NCI-H226 (cell line): ENCODE results near the gene RHOH.
"Not testable (repeated sequence)": the region's sequence is repeated elsewhere in the genome, so short reads cannot be mapped to it uniquely, and the experiment has no call there.

Experiments used
- DNase-seq: peaks from one replicate; pipeline ENCODE4 v3.0.0-alpha.2; 2015

Gene RHOH

DNA sequence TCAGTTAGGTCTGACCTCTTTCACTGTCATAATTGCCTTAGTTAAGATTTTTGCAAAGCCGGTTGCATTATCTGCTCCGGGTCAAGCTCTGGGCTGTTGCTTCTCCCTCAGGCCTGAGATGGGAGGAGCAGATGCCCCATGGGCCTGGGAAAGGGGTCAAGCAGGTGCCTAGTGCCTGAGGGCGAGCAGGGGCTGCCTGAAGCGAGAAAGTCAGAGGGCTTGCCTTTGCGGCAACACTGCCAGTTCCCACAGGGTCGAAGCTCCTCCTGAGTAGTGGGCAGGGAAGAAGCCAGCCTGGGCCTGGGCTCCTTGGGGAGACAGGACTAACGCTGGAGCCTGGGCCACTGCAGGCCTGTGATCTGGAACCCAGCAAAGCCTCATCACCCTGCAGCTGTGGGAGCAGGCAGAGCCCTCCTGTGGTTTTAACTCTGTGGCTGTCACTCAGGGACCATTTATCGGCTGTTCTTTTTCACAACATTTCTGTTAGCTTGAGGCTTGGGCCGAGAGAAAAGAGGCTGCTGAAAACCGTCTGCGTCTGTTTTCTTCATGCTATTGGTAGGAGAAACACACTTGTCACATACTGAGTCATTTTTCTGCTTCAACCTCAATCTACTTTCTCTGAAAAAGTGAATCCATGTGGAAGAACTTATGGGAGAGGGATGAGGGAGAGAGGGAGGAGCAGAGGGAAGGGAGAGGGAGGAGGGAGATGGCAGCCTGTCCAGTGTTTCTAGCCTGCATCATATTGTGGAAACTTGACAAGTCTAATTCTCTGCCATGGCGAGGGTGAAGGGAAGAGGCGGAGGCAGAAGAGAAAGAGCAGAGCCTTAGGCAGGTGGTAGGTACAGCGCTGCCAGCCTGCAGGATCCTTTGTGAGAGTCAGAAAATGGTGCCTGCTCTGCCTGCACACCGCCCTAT lies 68.4 kb downstream of the RHOH start:
- DNase-seq = no peak

DNA sequence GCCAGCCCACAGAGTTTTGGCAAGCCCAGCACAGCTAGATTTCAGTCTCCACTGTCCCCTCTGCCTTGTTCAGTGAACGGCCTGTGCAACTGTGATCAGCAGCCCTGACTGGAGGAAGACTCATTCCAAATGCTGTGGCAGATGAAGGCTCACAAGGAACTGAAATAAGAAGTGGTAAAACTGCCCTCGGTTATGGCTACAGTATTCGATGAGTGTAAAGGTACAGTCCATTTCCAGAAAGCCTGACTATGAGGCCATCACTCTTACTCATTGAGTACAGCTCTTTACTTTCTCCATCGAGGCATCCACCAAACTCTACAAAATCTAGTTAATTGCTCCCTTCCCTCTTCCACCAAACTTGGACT lies 69.1 kb downstream of the RHOH start:
- DNase-seq = no peak

DNA sequence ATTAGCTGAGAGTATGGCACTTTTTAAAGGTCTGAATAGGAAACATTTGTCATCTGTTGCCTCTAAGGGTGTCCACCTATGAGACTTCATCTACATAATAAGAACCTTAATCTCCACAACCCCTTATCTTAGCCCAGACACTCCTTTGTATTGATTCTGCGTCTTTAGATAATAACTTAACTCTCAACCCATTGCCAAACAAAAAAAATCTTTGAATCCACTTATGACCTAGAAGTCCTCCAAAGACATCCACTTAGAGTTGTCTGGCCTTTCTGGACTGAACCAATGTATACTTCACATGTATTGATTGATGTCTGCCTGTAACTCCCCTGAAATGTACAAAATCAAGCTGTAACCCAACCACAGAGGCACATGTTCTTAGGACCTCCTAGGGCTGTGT lies 72.3 kb downstream of the RHOH start:
- DNase-seq = no peak

DNA sequence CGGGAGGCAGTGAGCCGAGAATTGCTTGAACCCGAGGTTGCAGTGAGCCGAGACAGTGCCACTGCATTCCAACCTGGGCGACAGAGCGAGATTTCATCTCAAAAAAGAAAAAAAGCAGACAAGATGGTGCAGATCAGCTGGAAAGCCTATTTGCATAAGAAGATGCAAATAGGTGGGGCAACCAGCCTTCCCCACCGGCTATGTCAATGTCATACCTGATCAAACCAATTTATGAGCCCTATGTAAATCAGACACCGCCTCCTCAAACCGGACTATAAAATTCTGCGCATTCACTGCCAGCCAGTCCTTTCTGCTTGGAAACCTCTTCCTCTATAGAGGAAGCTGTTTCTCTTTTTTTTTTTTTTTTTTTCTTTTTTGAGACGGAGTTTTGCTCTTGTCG lies 73.8 kb downstream of the RHOH start:
- DNase-seq = no peak

DNA sequence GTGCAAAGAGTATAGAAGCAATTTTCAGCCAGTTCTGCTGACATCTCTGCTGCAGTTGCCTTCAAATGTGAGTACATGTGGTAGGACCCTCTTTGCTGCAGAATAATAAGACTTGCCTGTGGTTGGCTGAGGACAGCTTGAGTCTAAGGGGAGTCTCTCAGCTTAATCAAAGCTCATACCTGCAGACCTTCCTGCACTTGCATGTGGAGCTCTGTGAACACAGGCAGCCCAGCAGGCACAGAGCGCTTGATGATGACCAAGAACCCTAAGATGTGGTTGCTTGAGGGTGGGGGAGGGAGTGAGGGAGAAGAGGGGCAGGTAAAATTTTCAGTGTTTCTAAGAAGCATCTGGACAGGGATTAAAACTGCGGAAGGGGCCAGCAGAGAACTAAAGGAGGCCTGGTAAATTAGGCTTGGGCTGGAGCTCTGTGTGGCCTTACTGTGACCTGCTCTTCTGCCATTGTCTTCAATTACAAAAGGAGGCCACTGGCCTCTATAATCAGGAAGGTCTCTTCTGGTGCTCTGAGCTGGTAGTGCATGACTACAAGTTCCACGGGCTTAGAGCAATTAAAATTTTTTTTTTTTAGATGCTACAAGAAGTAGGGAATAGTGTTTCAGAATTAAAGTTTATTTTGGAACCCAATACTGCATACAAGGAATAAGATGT lies 78.4 kb downstream of the RHOH start:
- no peak for DNase-seq

DNA sequence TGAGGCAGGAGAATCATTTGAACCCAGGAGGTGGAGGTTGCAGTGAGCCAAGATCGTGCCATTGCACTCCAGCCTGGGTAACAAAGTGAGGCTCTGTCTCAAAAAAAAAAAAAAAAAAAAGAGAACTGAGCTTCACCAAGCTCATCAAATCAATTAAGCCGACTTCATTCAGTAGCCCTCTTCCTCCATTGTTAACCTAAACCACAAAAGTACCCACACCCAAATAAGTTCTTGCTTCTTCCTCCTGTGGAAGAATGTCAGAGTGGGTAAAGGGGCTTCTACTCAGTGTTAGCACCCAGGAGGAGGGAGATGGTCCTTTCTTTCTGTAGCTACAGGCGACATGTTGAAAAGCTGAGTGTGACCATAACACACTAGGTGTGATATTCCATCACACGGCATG lies 79.7 kb downstream of the RHOH start:
- DNase-seq = no peak

DNA sequence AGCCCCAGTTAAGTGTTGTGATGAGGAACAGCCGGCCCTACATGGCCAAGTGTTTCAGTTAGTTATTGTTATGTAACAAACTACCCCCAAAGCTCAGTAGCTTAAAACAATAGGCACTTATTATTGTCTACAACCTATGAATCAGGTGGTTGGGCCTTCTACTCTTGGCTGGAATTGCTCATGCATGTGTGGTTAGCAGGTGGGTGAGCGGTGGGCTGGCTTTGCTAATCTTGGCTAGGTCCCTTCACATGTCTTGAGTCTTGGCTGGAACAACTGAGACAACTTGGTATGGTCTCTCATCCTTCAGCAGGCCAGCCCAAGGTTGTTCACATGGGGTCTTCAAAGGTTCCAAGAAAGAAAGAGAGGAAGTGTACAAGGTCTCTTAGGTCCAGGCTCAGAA lies 83.8 kb downstream of the RHOH start:
- DNase-seq = no peak

DNA sequence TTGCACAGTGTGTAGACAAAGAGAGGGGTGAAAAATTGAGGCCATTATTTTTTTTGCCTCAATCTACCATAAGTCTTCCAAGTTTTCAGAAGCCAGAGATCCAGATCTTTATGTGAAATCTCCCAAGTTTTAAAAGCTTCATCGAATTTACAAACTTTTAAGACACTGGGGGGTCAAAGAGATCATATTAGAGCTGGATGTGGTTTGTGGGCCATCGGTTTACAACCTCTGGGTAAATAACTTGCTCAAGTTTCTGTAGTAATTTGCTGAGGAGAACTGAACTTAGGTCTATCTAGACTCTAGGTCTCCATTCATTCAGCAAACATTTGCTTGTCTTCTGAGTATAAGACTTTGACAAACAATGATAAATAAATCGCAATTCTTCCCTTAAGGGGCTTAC lies 84.3 kb downstream of the RHOH start:
- no peak for DNase-seq

DNA sequence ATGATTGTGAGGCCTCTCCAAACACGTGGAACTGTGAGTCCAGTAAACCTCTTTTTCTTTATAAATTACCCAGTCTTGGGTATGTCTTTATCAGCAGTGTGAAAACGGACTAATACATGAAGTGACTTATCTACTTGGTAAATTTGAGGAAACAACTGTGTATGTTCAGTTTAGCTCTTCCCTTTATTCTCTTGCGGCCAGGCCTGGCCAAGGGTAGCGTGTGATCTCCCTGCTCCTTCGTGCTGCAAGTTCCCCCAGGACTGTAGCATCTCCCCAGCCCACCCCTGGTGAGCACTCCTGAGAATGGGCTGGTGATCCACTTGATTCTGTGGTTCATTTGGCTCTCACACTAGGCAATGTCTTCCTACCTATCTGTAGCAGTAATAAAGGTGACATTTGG lies 85.1 kb downstream of the RHOH start:
- no peak for DNase-seq

DNA sequence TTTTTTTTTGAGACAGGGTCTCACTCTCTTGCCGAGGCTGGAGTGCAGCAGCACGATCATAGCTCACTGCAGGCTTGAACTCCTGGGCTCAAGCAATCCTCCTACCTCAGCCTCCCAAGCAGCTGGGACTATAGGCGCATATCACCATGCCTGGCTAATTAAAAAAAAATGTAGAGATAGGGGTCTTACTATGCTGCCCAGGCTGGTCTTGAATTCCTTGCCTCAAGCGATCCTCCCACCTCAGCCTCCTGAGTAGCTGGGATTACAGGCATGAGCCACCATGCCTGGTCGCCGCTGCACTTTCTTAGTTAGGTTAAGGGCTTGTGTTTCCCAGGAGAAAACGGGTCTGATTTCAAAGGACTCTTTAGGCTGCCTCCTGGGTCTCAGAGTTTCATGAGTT lies 86.0 kb downstream of the RHOH start:
- not testable (repeated sequence) for DNase-seq

DNA sequence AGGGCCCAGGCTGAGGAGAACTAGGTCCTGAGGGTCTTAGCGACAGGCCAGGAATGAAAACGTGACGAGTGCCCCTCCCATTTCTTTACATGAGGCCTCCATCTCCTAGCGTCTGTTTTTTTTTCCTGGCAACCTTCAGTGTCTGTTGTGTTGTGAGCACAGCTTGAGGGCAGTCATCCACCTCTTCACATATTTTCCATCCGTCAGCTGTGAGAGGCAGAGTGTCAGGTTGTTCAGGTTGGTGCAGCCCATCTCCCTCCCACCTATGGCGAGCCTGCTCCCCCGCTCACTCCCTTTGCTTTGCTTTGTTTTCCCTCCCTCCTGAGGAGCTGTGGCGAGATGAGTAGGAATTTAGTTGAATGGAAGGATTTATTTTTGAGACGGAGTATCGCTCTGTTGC lies 86.6 kb downstream of the RHOH start:
- no peak for DNase-seq

DNA sequence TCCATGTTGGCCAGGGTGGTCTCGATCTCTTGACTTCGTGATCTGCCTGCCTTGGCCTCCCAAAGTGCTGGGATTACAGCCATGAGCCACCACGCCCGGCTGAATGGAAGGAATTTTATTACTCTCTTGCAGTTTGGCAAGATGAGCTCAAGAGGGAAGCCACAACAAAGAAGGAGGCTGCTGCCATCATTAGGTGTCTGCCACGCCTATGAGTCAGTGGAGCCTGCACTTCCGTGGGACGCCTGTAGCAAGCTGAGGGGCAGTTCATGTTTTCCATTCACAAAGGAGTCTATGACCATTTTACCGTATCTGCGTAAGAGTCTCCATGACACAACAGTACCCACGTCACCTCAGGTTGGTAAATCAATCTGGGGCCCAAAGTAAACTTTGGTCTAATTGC lies 87.1 kb downstream of the RHOH start:
- DNase-seq = no peak

DNA sequence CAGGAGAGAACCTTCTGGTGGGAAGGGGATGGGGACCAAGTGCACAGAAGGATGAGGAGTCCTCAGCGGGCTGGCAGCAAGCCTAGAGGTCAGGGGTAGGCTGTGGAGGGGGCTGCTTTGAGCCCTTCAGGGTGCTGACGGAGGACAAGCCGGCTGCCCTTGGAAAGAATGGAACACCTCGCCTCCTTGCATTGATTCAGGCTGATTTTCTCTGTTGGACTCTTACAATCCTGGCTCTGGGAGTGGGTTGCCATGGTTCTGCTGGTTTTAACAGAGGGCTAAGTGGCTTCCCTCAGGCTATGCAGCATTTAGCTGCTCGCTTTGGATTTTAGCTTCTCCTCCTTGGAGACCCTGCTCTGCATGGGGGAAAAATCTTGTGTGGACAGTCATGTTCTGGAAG lies 88.9 kb downstream of the RHOH start:
- no peak for DNase-seq

DNA sequence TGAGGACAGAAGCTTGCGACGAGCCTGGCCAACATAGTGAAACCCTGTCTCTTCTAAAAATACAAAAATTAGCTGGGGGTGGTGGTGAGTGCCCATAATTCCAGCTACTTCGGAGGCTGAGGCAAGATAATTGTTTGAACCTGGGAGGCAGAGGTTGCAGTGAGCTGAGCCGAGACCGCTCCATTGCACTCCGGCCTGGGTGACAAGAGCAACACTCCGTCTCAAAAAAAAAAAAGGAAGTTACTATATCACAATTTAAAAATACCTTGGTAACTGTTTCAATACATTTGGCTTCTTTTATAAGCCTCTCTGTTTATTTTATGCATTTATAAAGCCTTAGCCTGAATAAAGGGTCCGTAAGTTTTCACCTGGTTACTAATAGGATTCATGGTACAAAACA lies 91.7 kb downstream of the RHOH start:
- no peak for DNase-seq

DNA sequence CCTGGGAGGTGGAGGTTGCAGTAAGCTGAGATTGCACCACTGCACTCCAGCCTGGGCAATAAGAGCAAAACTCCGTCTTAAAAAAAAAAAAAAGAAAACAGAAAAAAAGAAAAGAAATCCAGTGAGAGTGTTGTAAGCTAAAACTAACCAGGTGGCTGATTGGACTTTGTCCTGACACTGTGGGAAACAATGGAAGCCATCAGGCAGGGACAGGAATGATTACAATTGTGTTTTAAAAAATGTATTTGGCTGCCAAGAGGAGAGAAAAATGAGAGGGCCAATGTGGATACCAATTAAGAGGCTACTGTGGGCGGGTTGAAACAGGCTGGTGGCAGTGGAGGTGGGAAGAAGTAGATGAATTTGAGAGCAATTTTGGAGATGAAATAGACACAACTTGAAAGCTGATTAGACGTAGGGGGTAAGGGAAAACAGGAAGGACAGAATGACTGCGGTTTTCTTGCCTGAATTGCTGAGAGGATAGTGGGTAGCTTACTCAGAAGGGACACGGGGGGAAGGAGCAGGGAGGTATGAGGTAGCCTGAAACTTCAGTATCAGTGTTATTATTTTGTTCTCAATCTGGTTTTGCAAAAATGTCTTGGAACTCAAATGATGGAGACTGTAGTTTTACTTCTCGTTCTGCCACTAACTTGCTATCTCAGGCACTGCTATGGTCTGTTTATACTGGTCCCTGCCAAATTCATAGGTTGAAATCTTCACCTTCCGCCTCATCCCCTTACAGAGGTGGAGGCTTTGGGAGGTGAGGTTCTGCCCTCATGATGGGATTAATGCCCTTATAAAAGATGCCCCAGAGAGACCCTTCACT lies 92.7 kb downstream of the RHOH start:
- no peak for DNase-seq

DNA sequence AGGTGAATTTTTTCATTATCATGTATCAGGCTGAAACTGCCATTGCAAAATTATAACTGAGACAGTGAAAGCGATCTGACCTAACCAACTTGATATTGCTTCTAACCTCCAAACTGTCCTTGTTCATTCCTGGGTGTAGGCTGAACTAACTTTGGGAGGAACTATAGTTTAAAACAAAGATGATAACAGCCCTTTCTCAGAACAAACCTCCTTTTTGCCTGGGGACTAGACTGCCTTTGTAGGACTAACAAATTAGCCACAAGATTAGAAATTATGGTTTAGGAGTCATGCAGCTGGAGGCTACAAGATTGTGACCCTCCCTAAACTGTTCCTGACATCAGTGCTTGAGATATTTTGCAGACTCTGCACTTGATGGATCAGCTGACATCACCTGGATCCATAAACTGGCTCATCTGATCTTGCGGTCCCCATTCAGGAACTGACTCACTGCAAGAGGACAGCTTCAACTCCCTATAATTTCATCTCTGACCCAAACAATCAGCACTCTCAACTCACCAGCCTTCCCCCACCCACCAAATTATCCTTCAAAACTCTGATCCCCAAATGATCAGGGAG lies 93.9 kb downstream of the RHOH start:
- not testable (repeated sequence) for DNase-seq

DNA sequence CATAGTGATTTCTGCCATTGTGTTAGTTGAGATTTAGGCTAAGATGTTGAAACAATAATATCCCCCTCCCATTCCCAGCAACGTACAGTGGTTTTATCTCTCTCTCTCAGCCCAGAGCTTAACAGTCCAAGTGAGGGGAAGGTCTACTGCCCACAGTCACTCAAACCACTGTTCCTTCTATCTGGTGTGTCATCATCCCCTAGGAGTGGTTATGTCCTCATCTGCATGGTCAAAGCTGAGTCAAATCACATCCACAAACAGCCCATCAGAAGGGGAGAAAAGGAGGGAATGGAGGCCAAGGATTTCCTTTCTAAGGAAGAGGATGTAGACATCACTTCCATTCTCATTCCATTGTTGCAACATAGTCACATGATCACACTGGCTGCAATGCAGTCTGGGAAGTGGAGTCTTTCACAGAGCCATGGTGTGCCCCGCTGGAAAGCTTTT lies 95.5 kb downstream of the RHOH start:
- DNase-seq = peak; percentile 12

DNA sequence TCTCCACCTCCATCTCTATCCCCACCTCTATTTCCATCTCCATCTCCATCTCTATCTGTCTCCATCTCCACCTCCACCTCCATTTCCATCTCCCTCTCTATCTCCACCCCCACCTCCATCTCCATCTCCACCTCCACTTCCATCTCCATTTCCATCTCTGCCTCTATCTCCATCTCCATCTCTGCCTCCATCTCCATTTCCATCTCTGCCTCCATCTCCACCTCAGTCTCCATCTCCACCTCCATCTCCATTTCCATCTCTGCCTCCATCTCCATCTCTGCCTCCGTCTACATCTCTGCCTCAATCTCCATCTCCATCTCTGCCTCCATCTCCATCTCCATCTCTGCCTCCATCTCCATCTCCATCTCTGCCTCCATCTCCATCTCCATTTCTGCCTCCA lies 97.5 kb downstream of the RHOH start:
- DNase-seq = no peak

DNA sequence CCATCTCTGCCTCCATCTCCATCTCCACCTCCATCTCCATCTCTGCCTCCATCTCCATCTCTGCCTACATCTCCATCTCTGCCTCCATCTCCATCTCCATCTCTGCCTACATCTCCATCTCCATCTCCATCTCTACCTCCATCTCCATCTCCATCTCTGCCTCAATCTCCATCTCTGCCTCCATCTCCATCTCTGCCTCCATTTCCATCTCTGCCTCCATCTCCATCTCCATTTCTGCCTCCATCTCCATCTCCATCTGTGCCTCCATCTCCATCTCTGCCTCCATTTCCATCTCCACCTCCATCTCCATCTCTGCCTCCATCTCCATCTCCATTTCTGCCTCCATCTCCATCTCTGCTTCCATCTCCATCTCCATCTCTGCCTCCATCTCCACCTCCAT lies 98.2 kb downstream of the RHOH start:
- DNase-seq = not testable (repeated sequence)

DNA sequence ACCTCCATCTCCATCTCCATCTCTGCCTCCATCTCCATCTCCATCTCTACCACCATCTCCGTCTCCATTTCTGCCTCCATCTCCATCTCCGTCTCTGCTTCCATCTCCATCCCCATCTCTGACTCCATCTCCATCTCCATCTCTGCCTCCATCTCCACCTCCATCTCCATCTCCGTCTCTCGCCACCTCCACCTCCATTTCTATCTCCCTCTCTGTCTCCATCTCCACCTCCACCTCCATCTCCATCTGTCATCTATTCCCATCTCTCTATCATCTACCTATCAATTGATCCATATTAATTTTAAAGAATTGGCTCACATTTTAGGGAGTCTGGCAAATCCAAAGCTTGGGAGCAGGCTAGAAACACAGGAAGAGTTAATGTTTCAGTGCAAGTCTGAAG lies 98.7 kb downstream of the RHOH start:
- no peak for DNase-seq
